H9 (cell line): ENCODE measurements around the gene DMPK. TPM values are rescaled to one million over a fixed set of nuclear protein-coding genes. Genes with fewer than 3 reads are reported as not detected.
A peak's percentile ranks its signal among the peaks of the same experiment; 100 is the strongest.

Experiments used
- DNase-seq: peaks from one replicate; pipeline ENCODE4 v3.0.0-alpha.2; 2017
- H2AFZ ChIP-seq: one replicate; pipeline ENCODE4 v1.6.1; 2013; ENCODE audit warnings: mild to moderate bottlenecking, low read length, control low read depth, moderate library complexity
- H2AK5ac ChIP-seq: 2 replicates; pipeline ENCODE4 v1.6.1; 2013; ENCODE audit warnings: low read length, control low read depth, mixed read lengths; ENCODE audit not compliant: insufficient read length
- H2BK120ac ChIP-seq: one replicate; pipeline ENCODE4 v1.6.1; 2013; ENCODE audit warnings: low read depth, mild to moderate bottlenecking, low read length, control low read depth, inconsistent platforms; ENCODE audit not compliant: poor library complexity, severe bottlenecking
- H2BK12ac ChIP-seq: 2 replicates; pipeline ENCODE4 v1.6.1; 2013; ENCODE audit warnings: low read length, control low read depth, mixed read lengths, low read depth; ENCODE audit not compliant: insufficient read length
- H2BK15ac ChIP-seq: 2 replicates; pipeline ENCODE4 v1.6.1; 2013; ENCODE audit warnings: low read depth, low read length, control low read depth
- H2BK20ac ChIP-seq: one replicate; pipeline ENCODE4 v1.6.1; 2013; ENCODE audit warnings: low read depth, mild to moderate bottlenecking, low read length, control low read depth, inconsistent platforms; ENCODE audit not compliant: poor library complexity, severe bottlenecking
- H2BK5ac ChIP-seq: 2 replicates; pipeline ENCODE4 v1.6.1; 2013; ENCODE audit warnings: low read length, control low read depth, mixed read lengths; ENCODE audit not compliant: insufficient read length
- H3K14ac ChIP-seq: 2 replicates; pipeline ENCODE4 v1.6.1; 2013; ENCODE audit warnings: low read length, control low read depth; ENCODE audit not compliant: insufficient read depth
- H3K18ac ChIP-seq: 2 replicates; pipeline ENCODE4 v1.6.1; 2013; ENCODE audit warnings: low read depth, mild to moderate bottlenecking, mixed read lengths, low read length, control low read depth; ENCODE audit not compliant: insufficient read length
- H3K23ac ChIP-seq: 2 replicates; pipeline ENCODE4 v1.6.1; 2013; ENCODE audit warnings: low read length, control low read depth, mixed read lengths, low read depth; ENCODE audit not compliant: insufficient read length
- H3K23me2 ChIP-seq: 2 replicates; pipeline ENCODE4 v1.6.1; 2013; ENCODE audit warnings: low read depth, mild to moderate bottlenecking, mixed read lengths, low read length, control low read depth; ENCODE audit not compliant: insufficient read length, poor library complexity, severe bottlenecking
- H3K27ac ChIP-seq: 2 replicates; pipeline ENCODE4 v1.5.1; 2013; ENCODE audit warnings: low read length, control low read depth, mixed read lengths, low read depth; ENCODE audit not compliant: insufficient read length
- H3K27me3 ChIP-seq: 2 replicates; pipeline ENCODE4 v1.6.1; 2013; ENCODE audit warnings: low read length, control low read depth, inconsistent platforms; ENCODE audit not compliant: insufficient read depth
- H3K4ac ChIP-seq: 2 replicates; pipeline ENCODE4 v1.6.1; 2013; ENCODE audit warnings: low read depth, mild to moderate bottlenecking, control low read depth, inconsistent platforms, low read length, moderate library complexity
- H3K4me1 ChIP-seq: 2 replicates; pipeline ENCODE4 v1.6.1; 2013; ENCODE audit warnings: low read length, control low read depth, inconsistent platforms; ENCODE audit not compliant: insufficient read depth
- H3K4me2 ChIP-seq: 2 replicates; pipeline ENCODE4 v1.6.1; 2013; ENCODE audit warnings: low read length, control low read depth, mixed read lengths; ENCODE audit not compliant: insufficient read length, insufficient read depth
- H3K56ac ChIP-seq: 2 replicates; pipeline ENCODE4 v1.6.1; 2013; ENCODE audit warnings: low read depth, mild to moderate bottlenecking, mixed read lengths, low read length, control low read depth; ENCODE audit not compliant: insufficient read length
- H3K79me1 ChIP-seq: 2 replicates; pipeline ENCODE4 v1.6.1; 2013; ENCODE audit warnings: low read depth, mild to moderate bottlenecking, moderate library complexity, low read length, control low read depth, inconsistent platforms; ENCODE audit not compliant: insufficient read depth, poor library complexity, severe bottlenecking
- H3K79me2 ChIP-seq: 2 replicates; pipeline ENCODE4 v1.6.1; 2013; ENCODE audit warnings: low read length, control low read depth, inconsistent platforms; ENCODE audit not compliant: insufficient read depth
- H3K9ac ChIP-seq: 2 replicates; pipeline ENCODE4 v1.6.1; 2013; ENCODE audit warnings: low read length, control low read depth, mixed read lengths; ENCODE audit not compliant: insufficient read length; ENCODE audit errors: extremely low read depth
- H3K9me3 ChIP-seq: one replicate; pipeline ENCODE4 v1.6.1; 2013; ENCODE audit warnings: low read depth, low read length, inconsistent platforms; ENCODE audit not compliant: control insufficient read depth
- H3T11ph ChIP-seq: one replicate; pipeline ENCODE4 v1.6.1; 2013; ENCODE audit warnings: mild to moderate bottlenecking, low read length, control low read depth, inconsistent platforms
- H4K20me1 ChIP-seq: one replicate; pipeline ENCODE4 v1.6.1; 2013; ENCODE audit not compliant: control insufficient read depth, insufficient read length, insufficient read depth
- H4K5ac ChIP-seq: 2 replicates; pipeline ENCODE4 v1.6.1; 2013; ENCODE audit warnings: low read depth, mild to moderate bottlenecking, mixed read lengths, low read length, control low read depth; ENCODE audit not compliant: insufficient read length
- H4K8ac ChIP-seq: replicated peaks from 2 replicates; pipeline ENCODE4 v1.6.1; 2013; ENCODE audit warnings: low read length, control low read depth, mixed read lengths, low read depth; ENCODE audit not compliant: insufficient read length
- H4K91ac ChIP-seq: 2 replicates; pipeline ENCODE4 v1.6.1; 2013; ENCODE audit warnings: low read depth, mild to moderate bottlenecking, moderate library complexity, mixed read lengths, low read length, control low read depth; ENCODE audit not compliant: insufficient read length
- H3K27ac Mint-ChIP-seq, 3 experiments: 2 replicates in 2 of 3; 3 replicates in 1 of 3; pipeline ENCODE4 v1.8.0; 2020 to 2021; ENCODE audit warnings: mixed read lengths in 3 of 3, mild to moderate bottlenecking in 1 of 3, moderate library complexity in 1 of 3
- H3K27me3 Mint-ChIP-seq: 2 replicates; pipeline ENCODE4 v1.8.0; 2021; ENCODE audit warnings: low read depth, mild to moderate bottlenecking, moderate library complexity, mixed read lengths
- H3K36me3 Mint-ChIP-seq, 3 experiments: 2 replicates in 2 of 3; 3 replicates in 1 of 3; pipeline ENCODE4 v1.8.0; 2020 to 2021; ENCODE audit warnings: low read depth in 3 of 3, mixed read lengths in 3 of 3; ENCODE audit not compliant: insufficient read depth in 1 of 3
- H3K4me1 Mint-ChIP-seq, 2 experiments: 2 replicates each; pipeline ENCODE4 v1.8.0; 2020; ENCODE audit warnings: mixed read lengths in 2 of 2
- H3K4me3 Mint-ChIP-seq, 2 experiments: 2 replicates in 1 of 2; 3 replicates in 1 of 2; pipeline ENCODE4 v1.8.0; 2020 to 2021; ENCODE audit warnings: mild to moderate bottlenecking in 2 of 2, mixed read lengths in 2 of 2, moderate library complexity in 1 of 2
- H3K9me3 Mint-ChIP-seq, 2 experiments: 2 replicates in 1 of 2; 3 replicates in 1 of 2; pipeline ENCODE4 v1.8.0; 2020; ENCODE audit warnings: mild to moderate bottlenecking in 2 of 2, mixed read lengths in 2 of 2, moderate library complexity in 1 of 2
- WGBS: extraction: QIAGEN DNeasy Blood & Tissue Kit; methylation state at CpG from one replicate; pipeline ENCODE4 v1.1.7; 2013; ENCODE audit warnings: missing lambda C conversion rate, low lambda C conversion rate, mixed read lengths; ENCODE audit not compliant: insufficient read length; ENCODE audit errors: extremely low coverage; 5-methylcytosine and 5-hydroxymethylcytosine counted together
- total RNA-seq: library from RNA; stranded (reverse); gene quantifications from 2 replicates; pipeline ENCODE4 v1.2.1, GENCODE V29; 2021
- TF ChIP-seq, protein P1 (sequence below): fragments of 200-600 bp; sonication (generic); conservative IDR thresholded peaks from 3 replicates; pipeline ENCODE4 v1.8.0; 2021; ENCODE audit warnings: antibody characterized with exemption, mild to moderate bottlenecking

DMPK gene
- total RNA-seq, 1 experiment from 2014 or later: 67.4 TPM

DNA sequence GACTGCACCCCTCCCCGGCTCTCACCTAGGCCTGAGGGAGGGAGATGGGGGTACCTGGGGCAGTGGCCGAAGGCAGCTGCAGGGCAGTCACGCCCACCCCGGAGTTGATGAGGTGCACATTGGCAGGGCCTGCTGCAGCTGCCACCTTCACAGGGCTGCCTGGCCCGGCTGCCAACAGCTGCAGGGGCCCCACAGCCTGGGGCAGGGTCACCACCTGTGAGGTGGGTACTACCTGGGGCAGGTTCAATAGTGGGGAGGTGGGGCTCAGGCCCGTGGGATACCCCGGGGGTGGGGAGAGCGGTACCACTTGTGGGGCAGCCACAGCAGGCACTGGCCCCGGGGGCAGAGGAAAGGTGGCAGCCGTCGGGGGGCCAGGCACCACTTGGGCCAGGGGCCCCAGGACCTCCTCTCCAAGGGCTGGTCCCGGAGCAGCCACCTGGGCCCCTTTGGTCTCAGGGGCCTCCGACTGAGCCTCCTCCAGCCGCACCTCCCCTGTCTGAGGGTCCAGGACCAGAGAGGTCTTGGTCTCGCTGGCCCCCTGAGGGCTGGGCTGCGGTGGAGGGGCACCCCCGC lies 15.9 kb downstream of the DMPK start:
- Mint-ChIP-seq H3K27ac (no peak overlapping the region), H3K4me1 (peaks cover 13 to 39% of the 10 kb centered on the region in 2 experiments), H3K36me3 (peaks cover 0 to 5% (median 0%) of the 10 kb centered on the region in 3 experiments; a peak in 2 of 7 replicates), H3K9me3 (no peaks in the 10 kb centered on the region; a peak in 1 of 5 replicates), H3K4me3 (no peak overlapping the region), H3K27me3 (peaks cover 9% of the 10 kb centered on the region)
- Histone ChIP-seq H3K4me1 (peaks cover 3% of the 10 kb centered on the region; the same call in 1 of the 2 replicates), H2AK5ac (no peak overlapping the region), H2BK12ac (no peak overlapping the region), H2BK5ac (no peak overlapping the region), H3K56ac (no peak overlapping the region), H3K4ac (no peak overlapping the region), H3K27ac (no peak overlapping the region), H3K4me2 (no peak overlapping the region), H2AFZ (no peak overlapping the region), H3K79me1 (no peaks in the 10 kb centered on the region), H3K23me2 (peaks cover 20% of the 10 kb centered on the region), H2BK15ac (no peak overlapping the region), H3K14ac (no peak overlapping the region), H2BK120ac (no peak overlapping the region), H4K5ac (no peak overlapping the region), H3K27me3 (no peaks in the 10 kb centered on the region), H2BK20ac (no peak overlapping the region), H3K79me2 (no peaks in the 10 kb centered on the region), H3T11ph (no peak overlapping the region), H4K91ac (no peak overlapping the region), H4K20me1 (no peaks in the 10 kb centered on the region), H3K23ac (no peak overlapping the region), H3K9me3 (no peaks in the 10 kb centered on the region), H3K18ac (no peak overlapping the region), H3K9ac (no peak overlapping the region), H4K8ac (no peak overlapping the region)
- no CpG with 5 or more reads among the region's 17 CpGs for WGBS
- DNase-seq: peak; percentile 27
- TF ChIP-seq, protein P1, sequence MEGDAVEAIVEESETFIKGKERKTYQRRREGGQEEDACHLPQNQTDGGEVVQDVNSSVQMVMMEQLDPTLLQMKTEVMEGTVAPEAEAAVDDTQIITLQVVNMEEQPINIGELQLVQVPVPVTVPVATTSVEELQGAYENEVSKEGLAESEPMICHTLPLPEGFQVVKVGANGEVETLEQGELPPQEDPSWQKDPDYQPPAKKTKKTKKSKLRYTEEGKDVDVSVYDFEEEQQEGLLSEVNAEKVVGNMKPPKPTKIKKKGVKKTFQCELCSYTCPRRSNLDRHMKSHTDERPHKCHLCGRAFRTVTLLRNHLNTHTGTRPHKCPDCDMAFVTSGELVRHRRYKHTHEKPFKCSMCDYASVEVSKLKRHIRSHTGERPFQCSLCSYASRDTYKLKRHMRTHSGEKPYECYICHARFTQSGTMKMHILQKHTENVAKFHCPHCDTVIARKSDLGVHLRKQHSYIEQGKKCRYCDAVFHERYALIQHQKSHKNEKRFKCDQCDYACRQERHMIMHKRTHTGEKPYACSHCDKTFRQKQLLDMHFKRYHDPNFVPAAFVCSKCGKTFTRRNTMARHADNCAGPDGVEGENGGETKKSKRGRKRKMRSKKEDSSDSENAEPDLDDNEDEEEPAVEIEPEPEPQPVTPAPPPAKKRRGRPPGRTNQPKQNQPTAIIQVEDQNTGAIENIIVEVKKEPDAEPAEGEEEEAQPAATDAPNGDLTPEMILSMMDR: no peak
